GM12801 (cell line): ENCODE data around the gene DYNC1H1.

ENCODE experiments used
- CTCF ChIP-seq: IDR thresholded peaks from one replicate; pipeline ENCODE4 v1.5.1; 2011; ENCODE audit warnings: control low read depth; ENCODE audit not compliant: insufficient read length; ENCODE audit errors: extremely low read depth

Gene DYNC1H1

GRCh38 chr14:102055181-102055901 is 91.0 kb downstream of the DYNC1H1 start:
- no peak for TF ChIP-seq CTCF

GRCh38 chr14:102056694-102057442 is 92.5 kb downstream of the DYNC1H1 start:
- no peak for TF ChIP-seq CTCF

GRCh38 chr14:102057480-102058114 is 93.2 kb downstream of the DYNC1H1 start:
- no peak for TF ChIP-seq CTCF

GRCh38 chr14:102058146-102058545 is 93.8 kb downstream of the DYNC1H1 start:
- TF ChIP-seq CTCF, result no peak

- TF ChIP-seq CTCF, result no peak
These were observed 94.6 kb downstream of the DYNC1H1 start for GRCh38 chr14:102058961-102059360.

- no peak for TF ChIP-seq CTCF
These were observed 98.9 kb downstream of the DYNC1H1 start for GRCh38 chr14:102063109-102063807.
